ENCODE data around the gene GAB2. TPM values are rescaled to one million over a fixed set of nuclear protein-coding genes. Genes with fewer than 3 reads are reported as not detected.

Gene GAB2
- total and polyA plus RNA-seq, 2 of the 13 experiments (the other 11 are each of a cell fraction or from before 2014, with no cell fraction given), result 4.1 to 8.6 TPM

GRCh38 chr11:78190871-78191538 is 226.6 kb downstream of the GAB2 start:
- ChIA-PET CTCF (ENCODE audit: low intra/inter-chr PET ratio, low total read pairs) (no interaction called here), POLR2A (interaction anchor here (1.0 to 3.9 kb wide), 4 partner anchors 20 to 150 kb away, joined by 3 to 37 read pairs (median 4); partner anchors contain the start of gene ALG8)
- no peaks in the 10 kb centered on the region for H3K36me3 ChIP-seq (replicated peaks in 1 of 2; ENCODE audit: control insufficient read depth in 1 of 2, insufficient read depth in 2 of 2, low read length in 2 of 2)
- H3K9ac ChIP-seq (ENCODE audit: insufficient read depth, low read depth, low read length), result no peak overlapping the region
- H3K4me1 ChIP-seq (ENCODE audit: insufficient read depth, low read length), result peaks cover 82% of the 10 kb centered on the region
- FAIRE-seq (peak; percentile 23), ATAC-seq (peak; percentile 1; the same call in 1 of the 3 replicates), DNase-seq (ENCODE audit: low spot score) (peak; percentile 32)
- H3K9me3 ChIP-seq (ENCODE audit: low read length), result no peaks in the 10 kb centered on the region
- peak overlapping the region; percentile 10 to 48 (median 16); a peak in 2 of 6 replicates for H3K4me3 ChIP-seq (replicated peaks in 1 of 3; ENCODE audit: insufficient read depth in 1 of 3, low read depth in 2 of 3, low read length in 3 of 3)
- no TSS peak for BruUV-seq (replicated peaks)
- peaks cover 13% of the 10 kb centered on the region for H3K79me2 ChIP-seq (ENCODE audit: insufficient read depth, low read length)
- no peak overlapping the region for H2AFZ ChIP-seq (ENCODE audit: low read length)
- H3K27me3 ChIP-seq (ENCODE audit: control insufficient read depth in 1 of 2, insufficient read depth in 2 of 2, low read length in 2 of 2), result no peaks in the 10 kb centered on the region; a peak in 1 of 5 replicates
- in situ Hi-C loops (cut with HindIII; ENCODE audit: extremely low pct_ligation_motif_present, low pct_unique_long_range_greater_than_20kb) (no loop called here), intact Hi-C loops (cut with micrococcal nuclease; ENCODE audit: unreplicated experiment) (no loop called here)
- H3K4me2 ChIP-seq (ENCODE audit: low read depth, low read length), result peak overlapping the region; percentile 86
- 44% methylated on average over 13 of the region's 14 CpGs for WGBS (ENCODE audit: low lambda C conversion rate)
- H3K27ac ChIP-seq (ENCODE audit: extremely low read length, insufficient read depth, low read length), result peak overlapping the region; percentile 39
- H4K20me1 ChIP-seq (ENCODE audit: insufficient read depth, low read length), result no peaks in the 10 kb centered on the region
- no peak for TF ChIP-seq ZNF264 (CRISPR knock-in tag; IDR thresholded peaks at IDR 0.05)
- TF ChIP-seq ZMYM2 (CRISPR knock-in tag; IDR thresholded peaks at IDR 0.05), result peak; percentile 49; the same call in 1 of the 2 replicates
- TF ChIP-seq HNRNPH1 (optimal IDR thresholded peaks at IDR 0.05; ENCODE audit: low read depth, low read length), result no peak
- 0 out of 2 replicates have a peak, but pooled peaks have one; percentile 25 for TF ChIP-seq ZNF557 (CRISPR knock-in tag; IDR thresholded peaks at IDR 0.05)
- no peak for TF ChIP-seq FOXA1 (IDR thresholded peaks at IDR 0.05)
- peak; percentile 61 for TF ChIP-seq FOXA1 (CRISPR knock-in tag; IDR thresholded peaks at IDR 0.05)
- TF ChIP-seq REPIN1 (CRISPR knock-in tag; IDR thresholded peaks at IDR 0.05; ENCODE audit: borderline replicate concordance, low read depth), result peak; percentile 33; the same call in 1 of the 2 replicates
- TF ChIP-seq ZNF567 (CRISPR knock-in tag; IDR thresholded peaks at IDR 0.05; ENCODE audit: borderline replicate concordance), result no peak
- no peak for TF ChIP-seq ZNF432 (CRISPR knock-in tag; IDR thresholded peaks at IDR 0.05; ENCODE audit: borderline replicate concordance)
- TF ChIP-seq FOSL2 (CRISPR knock-in tag; IDR thresholded peaks at IDR 0.05), result 0 out of 2 replicates have a peak, but pooled peaks have one; percentile 6
- TF ChIP-seq USF2 (IDR thresholded peaks at IDR 0.05; ENCODE audit: low read depth, low read length), result no peak
- no peak for TF ChIP-seq USF2 (CRISPR knock-in tag; IDR thresholded peaks at IDR 0.05; ENCODE audit: borderline replicate concordance)
- TF ChIP-seq DZIP1 (CRISPR knock-in tag; IDR thresholded peaks at IDR 0.05), result no peak
- TF ChIP-seq MAX (IDR thresholded peaks at IDR 0.05), result no peak; the same call in 1 of the 2 replicates
- peak; percentile 64; the same call in 1 of the 2 replicates for TF ChIP-seq HDAC2 (CRISPR knock-in tag; IDR thresholded peaks at IDR 0.05)
- TF ChIP-seq GMEB1 (CRISPR knock-in tag; IDR thresholded peaks at IDR 0.05; ENCODE audit: borderline replicate concordance), result peak; percentile 33; the same call in 1 of the 2 replicates
- TF ChIP-seq ZSCAN21 (CRISPR knock-in tag; IDR thresholded peaks at IDR 0.05; ENCODE audit: borderline replicate concordance), result peak; percentile 76; the same call in 1 of the 2 replicates
